Activated CD8-positive, alpha-beta T cell treated with anti-CD3 and anti-CD28 coated beads for 36 hours (primary cell): Measurements from ENCODE around the gene IL1RAPL2. TPM values are rescaled to one million over a fixed set of nuclear protein-coding genes. Genes with fewer than 3 reads are reported as not detected.

Source experiments
- ATAC-seq: fragments of 200-7000 bp; cut with Tn5 transposase; one replicate; pipeline ENCODE4 v1.10.0; 2021; ENCODE audit warnings: mild to moderate bottlenecking, moderate library complexity
- CTCF ChIA-PET: fragments of 350-600 bp; sonication (Branson Sonifier 250); formaldehyde crosslinking; loops from one replicate; lab custom pipeline; 2021; ENCODE audit warnings: antibody characterized with exemption; lab: Charles Lee
- POLR2A ChIA-PET: fragments of 350-600 bp; sonication (Branson Sonifier 250); formaldehyde crosslinking; loops from one replicate; lab custom pipeline; 2021; ENCODE audit warnings: antibody characterized with exemption; lab: Charles Lee
- DNase-seq: peaks from one replicate; pipeline ENCODE4 v3.0.0-alpha.2; 2020
- H3K27ac Mint-ChIP-seq: one replicate; pipeline ENCODE4 v1.8.0; 2021; ENCODE audit warnings: mild to moderate bottlenecking, mixed read lengths
- H3K27me3 Mint-ChIP-seq: one replicate; pipeline ENCODE4 v1.8.0; 2021; ENCODE audit warnings: mixed read lengths
- H3K36me3 Mint-ChIP-seq: one replicate; pipeline ENCODE4 v1.8.0; 2021; ENCODE audit warnings: low read depth, mixed read lengths
- H3K4me1 Mint-ChIP-seq: one replicate; pipeline ENCODE4 v1.8.0; 2021; ENCODE audit warnings: low read depth, mixed read lengths
- H3K4me3 Mint-ChIP-seq: one replicate; pipeline ENCODE4 v1.8.0; 2021; ENCODE audit warnings: mild to moderate bottlenecking, moderate library complexity, mixed read lengths
- H3K9me3 Mint-ChIP-seq: one replicate; pipeline ENCODE4 v1.8.0; 2021; ENCODE audit warnings: mixed read lengths
- intact Hi-C: fragments of 100-400 bp; cut with micrococcal nuclease; formaldehyde crosslinking; loops from one replicate; pipeline ENCODE4 v1.10.0; 2022
- total RNA-seq, 2 experiments: library from RNA; stranded (reverse); gene quantifications; one replicate each; pipeline ENCODE4 v1.2.3, GENCODE V29; 2021
- TF ChIP-seq, protein P1 (sequence below): fragments of 200-600 bp; IDR thresholded peaks from one replicate; pipeline ENCODE4 v1.8.0; 2022; ENCODE audit warnings: antibody characterized with exemption, mild to moderate bottlenecking

Gene IL1RAPL2
- total RNA-seq, 2 experiments from 2014 or later, result not detected

DNA sequence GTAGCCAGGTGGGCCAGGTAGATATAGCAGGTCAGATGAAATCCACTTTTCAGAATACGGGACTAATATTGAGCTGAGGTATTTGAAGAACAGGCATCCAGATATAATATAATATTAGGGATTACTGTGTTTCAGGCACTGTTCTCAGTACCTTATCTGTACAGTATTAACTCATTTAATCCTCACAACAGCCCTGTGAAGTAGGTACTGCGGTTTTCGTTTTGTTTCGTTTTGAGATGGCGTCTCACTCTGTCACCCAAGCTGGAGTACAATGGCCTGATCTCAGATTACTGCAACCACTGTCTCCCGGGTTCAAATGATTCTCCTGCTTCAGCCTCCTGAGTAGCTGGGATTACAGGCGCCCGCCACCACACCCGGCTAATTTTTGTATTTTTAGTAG, 129.6 kb downstream of the IL1RAPL2 start:
- TF ChIP-seq, protein P1, sequence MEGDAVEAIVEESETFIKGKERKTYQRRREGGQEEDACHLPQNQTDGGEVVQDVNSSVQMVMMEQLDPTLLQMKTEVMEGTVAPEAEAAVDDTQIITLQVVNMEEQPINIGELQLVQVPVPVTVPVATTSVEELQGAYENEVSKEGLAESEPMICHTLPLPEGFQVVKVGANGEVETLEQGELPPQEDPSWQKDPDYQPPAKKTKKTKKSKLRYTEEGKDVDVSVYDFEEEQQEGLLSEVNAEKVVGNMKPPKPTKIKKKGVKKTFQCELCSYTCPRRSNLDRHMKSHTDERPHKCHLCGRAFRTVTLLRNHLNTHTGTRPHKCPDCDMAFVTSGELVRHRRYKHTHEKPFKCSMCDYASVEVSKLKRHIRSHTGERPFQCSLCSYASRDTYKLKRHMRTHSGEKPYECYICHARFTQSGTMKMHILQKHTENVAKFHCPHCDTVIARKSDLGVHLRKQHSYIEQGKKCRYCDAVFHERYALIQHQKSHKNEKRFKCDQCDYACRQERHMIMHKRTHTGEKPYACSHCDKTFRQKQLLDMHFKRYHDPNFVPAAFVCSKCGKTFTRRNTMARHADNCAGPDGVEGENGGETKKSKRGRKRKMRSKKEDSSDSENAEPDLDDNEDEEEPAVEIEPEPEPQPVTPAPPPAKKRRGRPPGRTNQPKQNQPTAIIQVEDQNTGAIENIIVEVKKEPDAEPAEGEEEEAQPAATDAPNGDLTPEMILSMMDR, result no peak
- intact Hi-C loops, result no loop called here
- Mint-ChIP-seq H3K4me1 (no peaks in the 10 kb centered on the region), H3K27me3 (no peaks in the 10 kb centered on the region), H3K4me3 (no peak overlapping the region), H3K9me3 (no peaks in the 10 kb centered on the region), H3K27ac (no peak overlapping the region), H3K36me3 (no peaks in the 10 kb centered on the region)
- no peak for DNase-seq
- no peak for ATAC-seq
- POLR2A ChIA-PET, result no interaction called here
- CTCF ChIA-PET, result no interaction called here

DNA sequence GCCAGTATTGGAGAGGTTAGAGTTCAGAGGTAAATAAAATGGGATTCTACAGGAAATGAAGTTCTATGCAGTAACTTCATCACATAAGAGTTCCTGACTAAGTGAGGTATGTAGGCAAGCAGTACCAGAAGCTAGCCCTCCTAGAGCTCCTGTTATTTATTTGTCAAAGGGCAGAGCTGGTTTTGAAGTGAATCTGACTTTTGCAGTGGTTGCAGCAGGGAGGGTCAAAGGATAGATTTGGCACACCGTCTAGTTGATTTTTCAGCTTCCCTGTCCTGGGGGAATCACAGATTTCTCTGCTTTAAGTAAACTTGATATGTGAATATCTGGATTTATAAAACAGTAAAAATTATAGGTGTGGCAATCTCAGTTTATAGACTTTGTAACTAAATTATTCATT, 130.7 kb downstream of the IL1RAPL2 start:
- DNase-seq, result no peak

DNA sequence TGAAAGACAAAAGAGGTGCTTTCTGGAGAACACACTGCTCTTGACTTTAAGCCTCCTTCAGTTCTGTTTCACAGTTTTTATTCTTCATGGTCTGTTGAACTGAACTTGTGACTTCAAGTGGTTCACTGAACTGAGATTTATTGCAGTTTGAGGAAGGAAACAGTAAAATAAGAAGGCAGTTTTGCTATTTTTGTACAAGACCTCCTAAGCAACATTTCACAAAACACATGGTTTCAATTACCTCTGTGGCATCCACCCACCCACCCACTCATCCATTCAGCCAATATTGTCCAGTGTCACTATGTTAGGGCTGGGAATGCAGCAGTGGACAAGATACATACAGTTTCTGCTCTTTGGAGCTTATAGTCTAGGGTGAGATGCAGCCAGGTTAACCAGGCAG, 131.3 kb downstream of the IL1RAPL2 start:
- POLR2A ChIA-PET, result no interaction called here
- no peaks in the 10 kb centered on the region for H3K9me3 Mint-ChIP-seq

More for the DNA sequence above, 130.7 kb downstream of the IL1RAPL2 start:
- intact Hi-C loops, result no loop called here
- ChIA-PET CTCF (no interaction called here), POLR2A (no interaction called here)
- Mint-ChIP-seq H3K36me3 (no peaks in the 10 kb centered on the region), H3K4me3 (no peak overlapping the region), H3K27ac (no peak overlapping the region), H3K9me3 (no peaks in the 10 kb centered on the region), H3K4me1 (no peaks in the 10 kb centered on the region), H3K27me3 (no peaks in the 10 kb centered on the region)
- ATAC-seq, result no peak
- TF ChIP-seq, protein P1, result no peak

DNA sequence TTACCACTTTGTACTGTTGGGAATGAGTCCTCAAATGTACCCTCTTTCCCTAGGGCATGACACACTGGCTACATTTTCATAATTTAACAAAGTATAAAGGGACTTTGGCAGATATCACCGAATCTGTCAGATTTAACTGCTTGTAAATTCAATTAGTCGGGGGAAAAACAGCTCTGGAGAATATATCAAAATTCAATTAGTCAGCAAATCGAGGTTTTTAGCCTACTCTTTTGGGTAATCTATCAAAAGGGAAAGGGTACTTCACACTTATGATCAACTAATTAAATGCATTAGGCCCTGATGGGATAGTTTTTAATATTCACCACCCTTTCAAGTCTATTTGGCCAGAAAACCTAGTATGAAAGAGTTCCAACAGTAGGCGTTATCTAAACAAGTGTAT, 141.0 kb downstream of the IL1RAPL2 start:
- H3K36me3 Mint-ChIP-seq, result no peaks in the 10 kb centered on the region
- DNase-seq (no peak), ATAC-seq (no peak)
- no peaks in the 10 kb centered on the region for H3K9me3 Mint-ChIP-seq
- POLR2A ChIA-PET, result no interaction called here
- no peaks in the 10 kb centered on the region for H3K27me3 Mint-ChIP-seq
- intact Hi-C loops, result no loop called here
- no peak overlapping the region for H3K27ac Mint-ChIP-seq
- no peak overlapping the region for H3K4me3 Mint-ChIP-seq
- H3K4me1 Mint-ChIP-seq, result no peaks in the 10 kb centered on the region
- CTCF ChIA-PET, result no interaction called here
- TF ChIP-seq, protein P1, result no peak

More for the DNA sequence above, 131.3 kb downstream of the IL1RAPL2 start:
- CTCF ChIA-PET, result no interaction called here
- no peak overlapping the region for H3K4me3 Mint-ChIP-seq
- ATAC-seq (no peak), DNase-seq (no peak)
- TF ChIP-seq, protein P1, result no peak
- H3K36me3 Mint-ChIP-seq, result no peaks in the 10 kb centered on the region
- H3K27ac Mint-ChIP-seq, result no peak overlapping the region
- no peaks in the 10 kb centered on the region for H3K4me1 Mint-ChIP-seq
- H3K27me3 Mint-ChIP-seq, result no peaks in the 10 kb centered on the region
- intact Hi-C loops, result no loop called here

DNA sequence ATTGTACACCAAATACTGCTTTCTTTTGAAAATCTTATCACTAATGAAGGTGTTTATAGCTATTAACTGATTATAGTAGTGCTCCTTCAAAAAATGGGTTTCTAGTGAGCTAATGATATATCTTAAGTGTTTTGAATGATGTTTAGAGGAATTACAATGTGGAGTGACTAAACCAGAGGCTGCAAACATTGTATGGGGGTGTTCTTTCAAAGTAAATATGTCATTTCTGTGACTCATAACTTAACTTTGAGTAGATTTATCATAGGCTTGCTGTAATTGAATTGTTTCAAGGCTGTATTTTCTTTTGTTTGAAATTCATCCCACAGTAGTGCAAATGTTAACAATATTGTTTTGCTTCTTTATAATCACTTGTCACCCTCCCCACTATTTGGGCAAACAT, 141.6 kb downstream of the IL1RAPL2 start:
- no peak for ATAC-seq
- DNase-seq, result no peak
- CTCF ChIA-PET, result no interaction called here
- Mint-ChIP-seq H3K9me3 (no peaks in the 10 kb centered on the region), H3K4me3 (no peak overlapping the region), H3K27me3 (no peaks in the 10 kb centered on the region), H3K27ac (no peak overlapping the region), H3K36me3 (no peaks in the 10 kb centered on the region), H3K4me1 (no peaks in the 10 kb centered on the region)
- intact Hi-C loops, result no loop called here
- POLR2A ChIA-PET, result no interaction called here
- TF ChIP-seq, protein P1, result no peak
